Measurements from ENCODE around the gene DDOST. TPM values are rescaled to one million over a fixed set of nuclear protein-coding genes. Genes with fewer than 3 reads are reported as not detected.

Gene DDOST
- 327 and 347 TPM in 2 replicates for total RNA-seq

DNA sequence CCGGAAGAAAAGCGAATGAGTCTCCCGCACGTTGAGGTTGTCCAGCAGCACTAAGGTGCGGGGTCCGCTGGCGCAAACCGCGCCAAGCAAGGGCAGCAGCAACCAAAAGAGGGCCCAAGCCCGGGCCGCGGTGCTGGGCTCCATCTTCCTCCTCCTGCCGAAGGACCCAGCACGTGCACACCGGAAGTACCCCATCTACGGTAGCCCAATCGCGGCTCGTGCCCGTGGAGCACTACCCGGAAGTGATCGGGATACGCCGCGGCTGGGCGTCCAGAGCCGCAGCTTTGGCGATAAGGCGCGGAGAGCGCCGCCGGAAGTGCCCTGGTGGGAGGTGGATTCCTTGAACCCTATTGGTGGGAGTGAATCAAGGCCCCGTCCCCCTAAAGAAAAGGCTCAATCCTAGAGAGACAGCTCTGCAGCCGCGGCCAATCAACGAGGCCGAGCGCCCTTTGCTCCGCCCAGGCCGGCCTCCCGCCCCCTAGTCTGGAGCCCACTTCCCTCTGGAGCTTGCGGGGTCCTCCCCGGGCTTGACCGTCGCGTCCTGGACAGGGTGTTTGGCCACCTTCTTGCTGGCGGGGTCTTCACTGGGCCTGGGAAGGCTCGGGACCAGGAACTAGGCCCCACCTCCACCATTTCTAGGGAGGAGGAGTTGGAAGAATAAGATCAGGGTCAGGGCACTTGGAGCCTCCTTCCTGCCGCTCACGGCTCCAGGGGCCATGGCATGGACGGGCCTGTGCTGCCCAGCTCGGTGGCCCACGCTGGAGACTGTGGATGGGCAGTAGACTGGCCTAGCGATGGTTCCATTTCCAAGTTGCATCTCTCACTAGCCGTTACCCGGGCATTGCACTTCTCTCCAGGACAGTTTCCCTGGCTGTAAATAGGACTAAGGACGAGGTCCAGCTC, at the start of gene DDOST:
TSS of gene DDOST (minus strand) at position 163 of the 903 bp plus-strand sequence. CDS start at position 144, 19 bp downstream.
- TF ChIP-seq, protein P1, sequence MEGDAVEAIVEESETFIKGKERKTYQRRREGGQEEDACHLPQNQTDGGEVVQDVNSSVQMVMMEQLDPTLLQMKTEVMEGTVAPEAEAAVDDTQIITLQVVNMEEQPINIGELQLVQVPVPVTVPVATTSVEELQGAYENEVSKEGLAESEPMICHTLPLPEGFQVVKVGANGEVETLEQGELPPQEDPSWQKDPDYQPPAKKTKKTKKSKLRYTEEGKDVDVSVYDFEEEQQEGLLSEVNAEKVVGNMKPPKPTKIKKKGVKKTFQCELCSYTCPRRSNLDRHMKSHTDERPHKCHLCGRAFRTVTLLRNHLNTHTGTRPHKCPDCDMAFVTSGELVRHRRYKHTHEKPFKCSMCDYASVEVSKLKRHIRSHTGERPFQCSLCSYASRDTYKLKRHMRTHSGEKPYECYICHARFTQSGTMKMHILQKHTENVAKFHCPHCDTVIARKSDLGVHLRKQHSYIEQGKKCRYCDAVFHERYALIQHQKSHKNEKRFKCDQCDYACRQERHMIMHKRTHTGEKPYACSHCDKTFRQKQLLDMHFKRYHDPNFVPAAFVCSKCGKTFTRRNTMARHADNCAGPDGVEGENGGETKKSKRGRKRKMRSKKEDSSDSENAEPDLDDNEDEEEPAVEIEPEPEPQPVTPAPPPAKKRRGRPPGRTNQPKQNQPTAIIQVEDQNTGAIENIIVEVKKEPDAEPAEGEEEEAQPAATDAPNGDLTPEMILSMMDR (IDR thresholded peaks at IDR 0.05; ENCODE audit: insufficient read depth, low read length, poor library complexity, severe bottlenecking) = peak; percentile 62
- Histone ChIP-seq H3K36me3 (ENCODE audit: control insufficient read depth, insufficient read depth, low read length) (no peaks in the 10 kb centered on the region), H3K4me3 (ENCODE audit: low read depth, low read length) (peak within 1 kb of the TSS; percentile 91), H3K27me3 (ENCODE audit: control insufficient read depth, insufficient read depth, low read length) (no peaks in the 10 kb centered on the region)
- peak; percentile 93 for DNase-seq (ENCODE audit: low read depth)

DNA sequence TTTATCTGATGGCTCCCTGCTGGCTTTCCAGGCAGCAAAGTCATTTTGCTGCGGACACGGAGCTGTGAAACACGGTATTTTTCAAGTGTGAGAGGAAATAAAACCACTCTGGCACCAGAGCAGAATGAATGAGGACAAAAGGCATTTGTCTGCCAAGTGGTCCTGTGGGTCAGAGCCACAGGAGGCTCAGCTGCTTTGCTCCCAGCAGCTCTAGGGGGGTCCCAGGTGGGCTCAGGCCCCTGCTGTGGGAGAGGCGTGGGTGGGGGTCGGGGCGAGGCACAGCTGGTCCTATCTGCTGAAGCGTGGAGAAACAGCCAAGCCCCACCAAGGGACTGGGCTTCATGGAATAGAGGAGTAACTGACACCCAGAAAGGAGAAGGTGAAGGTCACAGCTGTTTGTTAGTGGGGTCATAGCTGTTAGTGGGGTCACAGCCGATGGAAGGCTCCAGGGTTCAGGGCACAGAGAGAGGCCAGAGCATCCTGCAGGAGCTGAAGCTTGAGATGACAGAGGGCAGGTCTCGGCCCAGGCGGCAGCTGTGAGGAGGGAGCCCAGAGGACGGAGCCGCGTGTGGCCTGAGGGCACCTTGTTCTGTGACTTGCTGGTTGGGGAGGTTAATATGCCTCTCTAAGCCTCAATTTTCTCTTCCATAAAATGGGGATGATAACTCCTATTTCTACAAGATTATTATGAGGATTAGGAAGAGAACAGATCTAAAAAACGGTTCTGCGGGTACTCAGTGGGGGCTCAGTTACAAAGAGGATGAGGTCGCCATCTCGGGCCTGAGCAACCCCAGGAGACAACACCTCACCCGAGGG, 49.5 kb upstream of the DDOST start:
- no peaks in the 10 kb centered on the region for H3K36me3 ChIP-seq (ENCODE audit: control insufficient read depth, insufficient read depth, low read length)
- H3K4me3 ChIP-seq (ENCODE audit: low read depth, low read length) = no peak overlapping the region
- no peak for DNase-seq (ENCODE audit: low read depth)
- no peaks in the 10 kb centered on the region for H3K27me3 ChIP-seq (ENCODE audit: control insufficient read depth, insufficient read depth, low read length)
- TF ChIP-seq, protein P1 (IDR thresholded peaks at IDR 0.05; ENCODE audit: insufficient read depth, low read length, poor library complexity, severe bottlenecking) = no peak

DNA sequence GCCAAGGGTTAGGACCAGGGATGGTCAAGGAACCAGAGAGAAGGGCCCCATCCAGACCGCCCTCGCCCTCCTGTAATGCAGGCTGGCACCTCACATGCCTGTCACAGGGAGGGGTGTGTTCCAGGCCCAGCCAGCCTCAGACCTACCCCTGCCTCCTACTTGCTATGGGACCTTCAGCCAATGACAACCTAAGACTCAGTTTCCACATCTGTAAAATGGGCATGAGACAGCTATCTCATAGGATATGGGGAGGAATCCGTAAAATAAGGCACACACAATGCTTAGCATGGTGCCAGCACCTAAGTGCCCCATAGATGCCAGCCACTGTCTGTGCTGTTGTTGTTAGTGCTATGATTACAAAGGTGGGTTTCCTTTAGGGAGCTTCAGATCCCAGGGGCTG, 48.7 kb upstream of the DDOST start:
- H3K36me3 ChIP-seq (ENCODE audit: control insufficient read depth, insufficient read depth, low read length) = no peaks in the 10 kb centered on the region
- DNase-seq (ENCODE audit: low read depth) = no peak
- H3K4me3 ChIP-seq (ENCODE audit: low read depth, low read length) = no peak overlapping the region
- TF ChIP-seq, protein P1 (IDR thresholded peaks at IDR 0.05; ENCODE audit: insufficient read depth, low read length, poor library complexity, severe bottlenecking) = no peak
- no peaks in the 10 kb centered on the region for H3K27me3 ChIP-seq (ENCODE audit: control insufficient read depth, insufficient read depth, low read length)

DNA sequence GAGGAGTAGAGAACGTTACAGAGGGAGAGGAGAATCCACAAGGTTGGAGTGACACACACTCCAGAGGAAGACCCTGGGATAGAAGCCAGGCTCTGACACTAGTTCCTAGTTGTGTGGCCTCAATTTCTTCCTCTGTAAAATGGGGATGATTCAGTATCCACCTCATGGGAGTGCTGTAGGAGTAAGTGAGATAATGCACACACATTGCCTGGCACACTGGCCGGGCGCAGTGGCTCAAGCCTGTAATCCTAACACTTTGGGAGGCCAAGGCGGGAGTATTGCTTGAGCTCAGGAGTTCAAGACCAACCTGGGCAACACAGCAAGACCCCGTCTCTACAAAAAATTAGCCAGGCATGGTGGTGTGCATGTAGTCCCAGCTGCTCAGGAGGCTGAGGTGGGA, 47.7 kb upstream of the DDOST start:
- TF ChIP-seq, protein P1 (IDR thresholded peaks at IDR 0.05; ENCODE audit: insufficient read depth, low read length, poor library complexity, severe bottlenecking) = no peak
- Histone ChIP-seq H3K27me3 (ENCODE audit: control insufficient read depth, insufficient read depth, low read length) (no peaks in the 10 kb centered on the region), H3K4me3 (ENCODE audit: low read depth, low read length) (no peak overlapping the region), H3K36me3 (ENCODE audit: control insufficient read depth, insufficient read depth, low read length) (no peaks in the 10 kb centered on the region)
- DNase-seq (ENCODE audit: low read depth) = no peak

DNA sequence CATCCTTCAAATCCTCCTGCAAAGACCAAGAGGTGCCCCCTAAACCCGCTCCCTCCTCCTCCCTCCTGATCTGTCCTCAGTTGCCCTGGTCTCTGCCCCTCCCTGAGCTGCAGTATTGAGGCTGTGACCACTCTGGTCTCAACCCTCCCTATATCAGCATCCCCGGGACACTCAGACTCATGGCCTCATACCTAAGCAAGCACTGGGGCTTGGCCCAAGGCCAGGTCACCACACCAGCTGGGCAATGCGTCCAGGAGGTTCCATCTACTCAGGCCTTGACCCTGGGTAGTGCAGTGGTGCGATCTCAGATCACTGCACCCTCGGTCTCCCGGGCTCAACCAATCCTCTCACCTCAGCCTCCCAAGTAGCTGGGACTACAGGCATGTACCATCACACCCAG, 46.9 kb upstream of the DDOST start:
- no peak overlapping the region for H3K4me3 ChIP-seq (ENCODE audit: low read depth, low read length)
- no peak for DNase-seq (ENCODE audit: low read depth)
- TF ChIP-seq, protein P1 (IDR thresholded peaks at IDR 0.05; ENCODE audit: insufficient read depth, low read length, poor library complexity, severe bottlenecking) = no peak
- no peaks in the 10 kb centered on the region for H3K36me3 ChIP-seq (ENCODE audit: control insufficient read depth, insufficient read depth, low read length)
- H3K27me3 ChIP-seq (ENCODE audit: control insufficient read depth, insufficient read depth, low read length) = no peaks in the 10 kb centered on the region
